Panc1 (cell line): ENCODE measurements around the gene KLF14. TPM values are rescaled to one million over a fixed set of nuclear protein-coding genes. Genes with fewer than 3 reads are reported as not detected.

ENCODE experiments used
- ATAC-seq: fragments of 200-7000 bp; cut with Tn5 transposase; 2 replicates; pipeline ENCODE4 v1.9.1; 2020; ENCODE audit warnings: mild to moderate bottlenecking, moderate library complexity
- BruUV-seq: library from RNA; stranded (reverse); fragments of 400-500 nt; replicated peaks from 2 replicates; lab custom pipeline; 2021; lab: Mats Ljungman, UMichigan
- CTCF ChIA-PET: fragments of 300-600 bp; sonication (Branson Sonifier 250); formaldehyde crosslinking; loops from one replicate; lab custom pipeline; 2022; ENCODE audit warnings: antibody characterized with exemption; lab: Charles Lee
- POLR2A ChIA-PET: fragments of 300-600 bp; sonication (Branson Sonifier 250); formaldehyde crosslinking; loops from one replicate; lab custom pipeline; 2022; ENCODE audit warnings: antibody characterized with exemption; lab: Charles Lee
- DNase-seq: peaks from one replicate; pipeline ENCODE4 v3.0.0-alpha.2; 2010; ENCODE audit warnings: low read depth, low spot score
- H3K27ac ChIP-seq: 2 replicates; pipeline ENCODE4 v1.5.1; 2011; ENCODE audit warnings: mild to moderate bottlenecking, low read length, inconsistent platforms
- H3K27me3 ChIP-seq: fragments of 200-500 bp; sonication (Bioruptor generic); 2 replicates; pipeline ENCODE4 v1.6.0; 2014; ENCODE audit warnings: low read length, inconsistent platforms; ENCODE audit not compliant: control insufficient read depth, insufficient read depth
- H3K36me3 ChIP-seq: fragments of 200-500 bp; sonication (Bioruptor generic); 2 replicates; pipeline ENCODE4 v1.5.1; 2014; ENCODE audit warnings: inconsistent platforms, mild to moderate bottlenecking, low read length, moderate library complexity; ENCODE audit not compliant: control insufficient read depth, insufficient read depth
- H3K4me1 ChIP-seq: 2 replicates; pipeline ENCODE4 v1.5.1; 2011; ENCODE audit warnings: inconsistent platforms, mild to moderate bottlenecking, low read length, moderate library complexity; ENCODE audit not compliant: control insufficient read depth, insufficient read depth
- H3K4me3 ChIP-seq, 2 experiments: 2 replicates each; pipeline ENCODE4 v1.5.1; 2011 to 2012; ENCODE audit warnings: low read depth in 2 of 2, low read length in 2 of 2, mild to moderate bottlenecking in 2 of 2, inconsistent platforms in 1 of 2, moderate library complexity in 1 of 2
- H3K9me3 ChIP-seq: fragments of 200-500 bp; sonication (Bioruptor generic); 2 replicates; pipeline ENCODE4 v1.5.1; 2014; ENCODE audit warnings: low read depth, mild to moderate bottlenecking, inconsistent platforms, low read length, moderate library complexity; ENCODE audit not compliant: control insufficient read depth, insufficient read depth
- CTCF ChIP-seq: fragments of 450-650 bp; IDR thresholded peaks from 2 replicates; pipeline ENCODE4 v1.5.1; 2017; ENCODE audit warnings: mild to moderate bottlenecking
- POLR2AphosphoS5 ChIP-seq: IDR thresholded peaks from 2 replicates; pipeline ENCODE4 v1.6.1; 2012; ENCODE audit warnings: mild to moderate bottlenecking, low read depth, low read length, moderate library complexity
- SIN3A ChIP-seq: IDR thresholded peaks from 2 replicates; pipeline ENCODE4 v1.6.1; 2012; ENCODE audit warnings: low read depth, mild to moderate bottlenecking, low read length, moderate library complexity, borderline replicate concordance; ENCODE audit not compliant: insufficient read depth
- TCF7L2 ChIP-seq: IDR thresholded peaks from 2 replicates; pipeline ENCODE4 v1.6.1; 2011; ENCODE audit warnings: mild to moderate bottlenecking, low read depth, low read length, inconsistent platforms
- in situ Hi-C: cut with HindIII; loops from 2 replicates; pipeline ENCODE4 v1.10.0; 2016; ENCODE audit warnings: low sequenced_read_pairs, low pct_unique_long_range_greater_than_20kb
- intact Hi-C: fragments of 100-400 bp; cut with micrococcal nuclease; formaldehyde crosslinking; loops from one replicate; pipeline ENCODE4 v1.10.0; 2022; ENCODE audit not compliant: unreplicated experiment
- total RNA-seq: library from RNA; stranded (reverse); gene quantifications from one replicate; pipeline ENCODE4 v1.2.1, GENCODE V29; 2021; ENCODE audit not compliant: unreplicated experiment
- TF ChIP-seq, protein P1 (sequence below), 2 experiments: IDR thresholded peaks; 2 replicates each; pipeline ENCODE4 v1.6.1; 2011 to 2012; ENCODE audit warnings: low read depth in 2 of 2, control low read depth in 1 of 2, low read length in 1 of 2, mild to moderate bottlenecking in 1 of 2, moderate library complexity in 1 of 2; ENCODE audit not compliant: insufficient read depth in 1 of 2

The KLF14 gene
- total RNA-seq, 1 experiment from 2014 or later = 0.39 TPM

DNA sequence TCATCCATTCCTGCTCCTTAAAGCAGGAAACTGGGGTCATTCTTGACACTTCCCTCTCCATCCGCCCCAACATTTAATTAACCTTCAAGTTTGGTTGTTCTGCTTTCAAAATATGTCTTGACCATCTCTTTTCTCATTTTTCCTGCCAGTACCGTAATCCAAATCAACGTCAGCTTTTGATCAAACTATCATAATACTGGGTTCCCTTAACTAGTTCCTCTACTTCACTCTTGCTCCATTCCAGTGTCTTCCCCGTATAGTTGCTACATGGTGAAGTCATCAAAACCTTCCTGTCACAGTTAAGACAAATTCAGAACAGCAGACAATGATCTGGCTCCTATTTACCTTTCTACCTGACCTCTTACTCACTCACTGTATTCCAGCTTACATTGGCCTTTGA is 6.6 kb upstream of the KLF14 start:
- no peaks in the 10 kb centered on the region for H3K36me3 ChIP-seq
- peaks cover 76% of the 10 kb centered on the region for H3K27me3 ChIP-seq
- H3K4me1 ChIP-seq = no peaks in the 10 kb centered on the region
- ChIA-PET CTCF (no interaction called here), POLR2A (no interaction called here)
- no peak overlapping the region for H3K4me3 ChIP-seq
- no TSS peak for BruUV-seq
- DNase-seq = no peak
- H3K27ac ChIP-seq = no peak overlapping the region
- intact Hi-C loops (no loop called here), in situ Hi-C loops (no loop called here)
- TF ChIP-seq SIN3A (no peak), POLR2AphosphoS5 (no peak), CTCF (no peak), TCF7L2 (no peak)
- TF ChIP-seq, protein P1, sequence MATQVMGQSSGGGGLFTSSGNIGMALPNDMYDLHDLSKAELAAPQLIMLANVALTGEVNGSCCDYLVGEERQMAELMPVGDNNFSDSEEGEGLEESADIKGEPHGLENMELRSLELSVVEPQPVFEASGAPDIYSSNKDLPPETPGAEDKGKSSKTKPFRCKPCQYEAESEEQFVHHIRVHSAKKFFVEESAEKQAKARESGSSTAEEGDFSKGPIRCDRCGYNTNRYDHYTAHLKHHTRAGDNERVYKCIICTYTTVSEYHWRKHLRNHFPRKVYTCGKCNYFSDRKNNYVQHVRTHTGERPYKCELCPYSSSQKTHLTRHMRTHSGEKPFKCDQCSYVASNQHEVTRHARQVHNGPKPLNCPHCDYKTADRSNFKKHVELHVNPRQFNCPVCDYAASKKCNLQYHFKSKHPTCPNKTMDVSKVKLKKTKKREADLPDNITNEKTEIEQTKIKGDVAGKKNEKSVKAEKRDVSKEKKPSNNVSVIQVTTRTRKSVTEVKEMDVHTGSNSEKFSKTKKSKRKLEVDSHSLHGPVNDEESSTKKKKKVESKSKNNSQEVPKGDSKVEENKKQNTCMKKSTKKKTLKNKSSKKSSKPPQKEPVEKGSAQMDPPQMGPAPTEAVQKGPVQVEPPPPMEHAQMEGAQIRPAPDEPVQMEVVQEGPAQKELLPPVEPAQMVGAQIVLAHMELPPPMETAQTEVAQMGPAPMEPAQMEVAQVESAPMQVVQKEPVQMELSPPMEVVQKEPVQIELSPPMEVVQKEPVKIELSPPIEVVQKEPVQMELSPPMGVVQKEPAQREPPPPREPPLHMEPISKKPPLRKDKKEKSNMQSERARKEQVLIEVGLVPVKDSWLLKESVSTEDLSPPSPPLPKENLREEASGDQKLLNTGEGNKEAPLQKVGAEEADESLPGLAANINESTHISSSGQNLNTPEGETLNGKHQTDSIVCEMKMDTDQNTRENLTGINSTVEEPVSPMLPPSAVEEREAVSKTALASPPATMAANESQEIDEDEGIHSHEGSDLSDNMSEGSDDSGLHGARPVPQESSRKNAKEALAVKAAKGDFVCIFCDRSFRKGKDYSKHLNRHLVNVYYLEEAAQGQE (IDR thresholded peaks at IDR 0.05; ENCODE audit: insufficient read depth in 1 of 2, low read depth in 2 of 2, low read length in 1 of 2) = no peak
- ATAC-seq = no peak
- no peaks in the 10 kb centered on the region for H3K9me3 ChIP-seq

DNA sequence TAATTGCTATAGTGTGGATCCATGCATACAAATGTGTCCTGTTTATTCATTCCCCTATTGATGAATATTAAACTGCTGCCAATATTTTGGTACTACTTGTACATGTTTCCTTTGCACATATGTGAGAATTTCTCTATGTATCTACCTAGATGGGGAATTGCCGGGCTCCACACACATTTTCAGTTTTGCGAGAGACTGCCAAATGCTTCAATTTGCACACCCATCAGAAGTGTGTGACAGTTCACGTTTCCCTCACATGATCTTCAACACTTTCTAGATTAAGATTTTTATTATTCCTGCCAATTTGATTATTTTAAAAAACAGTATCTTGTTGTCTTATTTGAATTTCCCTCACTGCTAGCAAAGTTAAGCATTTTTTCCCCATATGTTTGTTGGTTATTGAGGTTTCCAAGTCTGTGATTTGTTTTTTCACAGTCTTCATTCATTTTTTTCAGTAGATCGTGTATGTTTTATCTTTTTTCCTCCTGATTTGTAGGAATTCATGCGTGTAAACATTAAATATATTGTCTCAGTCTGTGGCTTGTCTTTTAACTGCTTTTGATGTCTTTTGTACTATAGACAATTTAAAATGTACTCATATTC is 2.4 kb upstream of the KLF14 start:
- no peak for DNase-seq
- in situ Hi-C loops = no loop called here
- no peaks in the 10 kb centered on the region for H3K36me3 ChIP-seq
- no TSS peak for BruUV-seq
- H3K4me1 ChIP-seq = peaks cover 3% of the 10 kb centered on the region; the same call in 1 of the 2 replicates
- peaks cover 62% of the 10 kb centered on the region for H3K27me3 ChIP-seq
- no peaks in the 10 kb centered on the region for H3K9me3 ChIP-seq
- no peak overlapping the region for H3K27ac ChIP-seq
- H3K4me3 ChIP-seq = no peak overlapping the region
- ChIA-PET CTCF (no interaction called here), POLR2A (no interaction called here)
- intact Hi-C loops = loop anchor here (10.0 kb wide), 1 partner anchor 98 kb away; no protein-coding TSS in a partner anchor
- TF ChIP-seq, protein P1 (IDR thresholded peaks at IDR 0.05; ENCODE audit: insufficient read depth in 1 of 2, low read depth in 2 of 2, low read length in 1 of 2) = no peak
- TF ChIP-seq CTCF (no peak), POLR2AphosphoS5 (no peak)
- ATAC-seq = no peak
